Brain microvascular endothelial cell (primary cell): ENCODE measurements around the gene STRN.
A peak's percentile ranks its signal among the peaks of the same experiment; 100 is the strongest.

Experiments
- DNase-seq: peaks from one replicate; pipeline ENCODE4 v3.0.0-alpha.2; 2020
- H3K27ac ChIP-seq: fragments of 250-450 bp; sonication (Bioruptor Pico); 2 replicates; pipeline ENCODE4 v1.5.1; 2020; ENCODE audit warnings: mild to moderate bottlenecking, moderate library complexity
- H3K27me3 ChIP-seq: fragments of 250-450 bp; sonication (Bioruptor Pico); replicated peaks from 2 replicates; pipeline ENCODE4 v1.5.1; 2020; ENCODE audit warnings: mild to moderate bottlenecking
- H3K36me3 ChIP-seq: fragments of 250-450 bp; sonication (Bioruptor Pico); replicated peaks from 2 replicates; pipeline ENCODE4 v1.5.1; 2020; ENCODE audit warnings: mild to moderate bottlenecking
- H3K4me3 ChIP-seq: 2 replicates; pipeline ENCODE4 v1.5.1; 2011; ENCODE audit warnings: low read depth, mild to moderate bottlenecking, control low read depth, low read length, moderate library complexity
- in situ Hi-C: cut with HindIII; loops from 2 replicates; pipeline ENCODE4 v1.10.0; 2017; ENCODE audit warnings: low sequenced_read_pairs, low pct_ligation_motif_present
- TF ChIP-seq, protein P1 (sequence below): IDR thresholded peaks from 2 replicates; pipeline ENCODE4 v1.5.1; 2011; ENCODE audit warnings: low read depth, mild to moderate bottlenecking, moderate library complexity, low read length, control low read depth, inconsistent platforms; ENCODE audit errors: missing control alignments

STRN gene

DNA sequence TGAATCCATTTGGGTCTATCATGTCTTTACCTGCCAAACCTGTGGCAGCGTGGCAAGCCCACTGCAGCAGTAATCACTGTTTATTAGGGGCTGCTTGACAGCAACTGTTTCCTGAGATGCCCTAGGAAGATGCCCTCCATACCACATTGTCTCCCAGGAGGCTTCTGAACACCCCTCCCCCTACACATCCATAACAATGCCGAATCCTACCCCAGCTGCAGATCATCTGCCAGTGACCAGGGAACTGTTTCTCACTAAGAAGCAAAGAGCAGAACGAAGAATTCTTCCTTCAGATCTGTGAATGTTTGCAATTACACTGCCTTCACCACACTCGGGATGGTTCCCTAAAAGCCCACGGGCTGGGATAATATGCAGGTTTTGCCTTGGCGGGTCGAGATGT lies 142.1 kb downstream of the STRN start:
- TF ChIP-seq, protein P1, sequence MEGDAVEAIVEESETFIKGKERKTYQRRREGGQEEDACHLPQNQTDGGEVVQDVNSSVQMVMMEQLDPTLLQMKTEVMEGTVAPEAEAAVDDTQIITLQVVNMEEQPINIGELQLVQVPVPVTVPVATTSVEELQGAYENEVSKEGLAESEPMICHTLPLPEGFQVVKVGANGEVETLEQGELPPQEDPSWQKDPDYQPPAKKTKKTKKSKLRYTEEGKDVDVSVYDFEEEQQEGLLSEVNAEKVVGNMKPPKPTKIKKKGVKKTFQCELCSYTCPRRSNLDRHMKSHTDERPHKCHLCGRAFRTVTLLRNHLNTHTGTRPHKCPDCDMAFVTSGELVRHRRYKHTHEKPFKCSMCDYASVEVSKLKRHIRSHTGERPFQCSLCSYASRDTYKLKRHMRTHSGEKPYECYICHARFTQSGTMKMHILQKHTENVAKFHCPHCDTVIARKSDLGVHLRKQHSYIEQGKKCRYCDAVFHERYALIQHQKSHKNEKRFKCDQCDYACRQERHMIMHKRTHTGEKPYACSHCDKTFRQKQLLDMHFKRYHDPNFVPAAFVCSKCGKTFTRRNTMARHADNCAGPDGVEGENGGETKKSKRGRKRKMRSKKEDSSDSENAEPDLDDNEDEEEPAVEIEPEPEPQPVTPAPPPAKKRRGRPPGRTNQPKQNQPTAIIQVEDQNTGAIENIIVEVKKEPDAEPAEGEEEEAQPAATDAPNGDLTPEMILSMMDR = no peak
- H3K27ac ChIP-seq = no peak overlapping the region
- H3K27me3 ChIP-seq = no peaks in the 10 kb centered on the region
- DNase-seq = no peak
- in situ Hi-C loops = no loop called here
- no peaks in the 10 kb centered on the region for H3K36me3 ChIP-seq
- H3K4me3 ChIP-seq = no peak overlapping the region

DNA sequence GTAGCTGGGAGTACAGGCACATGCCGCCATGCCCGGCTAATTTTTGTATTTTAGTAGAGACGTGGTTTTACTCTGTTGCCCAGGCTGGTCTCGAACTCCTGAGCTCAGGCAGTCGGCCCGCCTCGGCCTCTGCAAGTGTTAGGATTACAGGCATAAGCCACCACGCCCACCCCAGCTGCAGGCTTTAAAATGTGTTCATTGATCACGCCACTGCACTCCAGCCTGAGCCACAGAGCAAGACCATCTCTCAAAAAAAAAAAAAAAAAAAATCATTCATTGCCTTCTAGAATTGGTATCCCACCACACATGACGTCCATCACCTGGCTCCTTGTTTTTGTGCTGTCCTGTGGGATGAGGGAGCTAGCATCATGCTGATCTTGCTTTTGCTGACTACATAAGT lies 142.5 kb downstream of the STRN start:
- Histone ChIP-seq H3K36me3 (no peaks in the 10 kb centered on the region), H3K4me3 (no peak overlapping the region), H3K27me3 (no peaks in the 10 kb centered on the region), H3K27ac (no peak overlapping the region)
- TF ChIP-seq, protein P1 = no peak
- in situ Hi-C loops = no loop called here
- no peak for DNase-seq

DNA sequence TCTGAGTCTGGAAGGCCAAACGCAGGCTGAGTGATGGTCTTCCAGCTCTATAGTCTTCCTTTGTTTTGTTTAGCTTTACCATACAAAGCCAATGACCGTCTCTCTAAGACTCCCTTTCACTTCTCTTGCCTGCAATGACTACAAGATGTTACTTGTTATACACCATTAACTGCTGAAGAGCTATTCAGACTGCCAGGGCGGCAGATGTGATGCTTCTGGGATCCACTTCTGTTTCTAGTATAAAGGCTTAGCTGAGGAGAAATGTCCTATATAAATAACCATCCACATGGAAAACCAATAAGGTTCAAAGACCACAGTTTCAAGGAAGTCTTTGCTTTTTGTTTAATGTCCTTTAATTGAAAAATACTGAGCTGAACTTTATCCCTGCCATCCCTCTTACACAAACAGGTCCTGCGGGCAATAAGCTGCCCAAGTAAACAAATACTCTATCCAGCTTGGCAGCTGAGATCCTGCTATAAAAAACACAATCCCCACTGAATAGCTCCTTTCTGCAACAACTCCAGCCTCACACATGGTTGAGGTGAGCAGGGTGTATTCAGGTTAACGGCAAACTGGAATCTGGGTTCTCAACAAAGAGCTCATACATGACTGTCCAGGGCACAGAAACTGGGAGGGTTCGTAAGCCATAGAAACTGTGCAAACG lies 145.3 kb downstream of the STRN start:
- in situ Hi-C loops = no loop called here
- Histone ChIP-seq H3K27me3 (no peaks in the 10 kb centered on the region), H3K4me3 (no peak overlapping the region), H3K36me3 (no peaks in the 10 kb centered on the region), H3K27ac (no peak overlapping the region)
- TF ChIP-seq, protein P1 = no peak
- no peak for DNase-seq

DNA sequence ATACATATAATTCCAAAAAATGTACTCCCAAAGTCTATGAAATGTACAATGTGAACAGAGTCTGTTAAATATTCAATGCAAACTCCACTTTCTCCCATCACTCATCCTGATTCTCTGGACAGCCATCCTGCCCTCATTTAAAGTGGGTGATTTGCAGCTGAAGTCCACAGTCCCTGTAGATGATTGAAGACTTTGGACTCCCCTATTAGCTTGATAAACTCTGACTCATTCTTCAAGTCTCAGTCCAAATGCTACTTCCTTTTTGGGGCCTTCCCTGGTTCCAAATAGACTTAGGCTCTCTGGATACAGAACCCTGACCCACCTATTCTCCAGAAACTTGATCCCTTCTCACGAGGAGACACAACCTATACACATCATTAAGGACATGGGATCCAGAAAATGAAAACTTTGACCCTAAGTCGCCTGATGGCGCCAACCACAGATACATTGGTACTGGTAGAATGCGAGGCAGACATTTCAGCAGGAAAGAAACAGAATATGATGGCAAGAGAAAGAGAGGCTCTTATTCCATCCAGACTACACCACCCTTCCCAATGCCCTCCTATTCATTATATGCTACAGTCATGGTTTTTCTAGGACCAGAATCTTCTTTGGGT lies 147.1 kb downstream of the STRN start:
- Histone ChIP-seq H3K27me3 (no peaks in the 10 kb centered on the region), H3K27ac (no peak overlapping the region), H3K36me3 (no peaks in the 10 kb centered on the region), H3K4me3 (no peak overlapping the region)
- in situ Hi-C loops = no loop called here
- TF ChIP-seq, protein P1 = no peak
- DNase-seq = no peak

DNA sequence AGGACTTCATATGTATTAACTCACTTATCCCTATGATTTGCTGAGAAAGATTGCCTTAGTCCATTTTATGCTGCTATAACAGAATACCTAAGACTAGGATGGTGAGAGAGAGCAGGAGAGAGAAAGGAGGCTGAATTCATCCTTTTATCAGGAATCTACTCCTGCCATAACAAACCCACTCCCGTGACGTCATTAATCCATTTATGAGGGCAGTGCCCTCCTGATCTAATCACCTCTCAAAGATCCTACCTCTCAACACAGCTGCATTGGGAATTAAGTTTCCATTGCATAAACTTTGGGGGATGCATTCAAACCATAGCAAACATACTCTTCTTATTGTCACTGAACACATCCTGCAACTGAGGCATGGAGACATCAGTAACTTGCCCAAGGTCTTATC lies 147.8 kb downstream of the STRN start:
- no peak for DNase-seq
- Histone ChIP-seq H3K27me3 (no peaks in the 10 kb centered on the region), H3K36me3 (no peaks in the 10 kb centered on the region), H3K27ac (no peak overlapping the region), H3K4me3 (no peak overlapping the region)
- in situ Hi-C loops = no loop called here
- TF ChIP-seq, protein P1 = no peak

DNA sequence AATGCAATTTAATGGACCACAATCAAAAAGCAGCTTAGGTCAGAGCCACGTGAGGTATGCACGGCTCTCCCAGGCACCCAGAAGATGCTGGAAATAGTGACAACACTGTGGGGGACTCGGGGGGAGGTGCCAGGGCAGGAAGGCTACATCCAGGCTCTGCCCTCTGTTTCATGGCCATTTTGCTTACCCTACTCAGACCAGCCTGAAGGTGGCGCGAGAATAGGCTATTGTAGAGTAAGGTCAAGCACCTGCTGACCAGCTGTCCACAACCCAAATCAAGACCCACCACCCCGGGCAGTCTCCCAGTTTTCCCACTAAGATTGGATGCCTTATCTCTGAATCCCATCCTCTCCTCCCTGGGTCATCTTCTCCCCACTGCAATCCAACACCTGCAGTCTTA lies 154.1 kb downstream of the STRN start:
- Histone ChIP-seq H3K36me3 (no peaks in the 10 kb centered on the region), H3K27ac (no peak overlapping the region), H3K4me3 (no peak overlapping the region), H3K27me3 (no peaks in the 10 kb centered on the region)
- no peak for DNase-seq
- TF ChIP-seq, protein P1 = peak; percentile 40
- in situ Hi-C loops = no loop called here
